B cell (primary cell): ENCODE measurements around the gene CMTM6.

ENCODE experiments used
- CTCF ChIP-seq: fragments of 200-600 bp; IDR thresholded peaks from one replicate; pipeline ENCODE4 v1.8.0; 2022; ENCODE audit warnings: antibody characterized with exemption, mild to moderate bottlenecking
- EZH2 ChIP-seq: IDR thresholded peaks from 2 replicates; pipeline ENCODE4 v1.6.1; 2012; ENCODE audit warnings: borderline replicate concordance, low read depth, mild to moderate bottlenecking, moderate library complexity, low read length; ENCODE audit not compliant: insufficient read depth, poor library complexity, severe bottlenecking

GRCh38 chr3:32544894-32545293 lies 42.2 kb upstream of the CMTM6 start:
- TF ChIP-seq CTCF (no peak), EZH2 (no peak)
